SK-N-MC (cell line): ENCODE measurements around the gene PLA2G2D.

ENCODE experiments used
- EZH2 ChIP-seq: fragments of 200-600 bp; sonication (generic); IDR thresholded peaks from one replicate; pipeline ENCODE4 v1.6.1; 2017; ENCODE audit warnings: antibody characterized with exemption
- FOXP2 ChIP-seq: optimal IDR thresholded peaks from 2 replicates; pipeline ENCODE3; 2011; ENCODE audit warnings: mild to moderate bottlenecking, moderate library complexity; ENCODE audit not compliant: insufficient read depth; ENCODE audit errors: extremely low read length, control extremely low read depth
- POLR2AphosphoS5 ChIP-seq: IDR thresholded peaks from 2 replicates; pipeline ENCODE4 v1.6.1; 2012; ENCODE audit warnings: mild to moderate bottlenecking, low read depth, low read length, borderline replicate concordance

DNA sequence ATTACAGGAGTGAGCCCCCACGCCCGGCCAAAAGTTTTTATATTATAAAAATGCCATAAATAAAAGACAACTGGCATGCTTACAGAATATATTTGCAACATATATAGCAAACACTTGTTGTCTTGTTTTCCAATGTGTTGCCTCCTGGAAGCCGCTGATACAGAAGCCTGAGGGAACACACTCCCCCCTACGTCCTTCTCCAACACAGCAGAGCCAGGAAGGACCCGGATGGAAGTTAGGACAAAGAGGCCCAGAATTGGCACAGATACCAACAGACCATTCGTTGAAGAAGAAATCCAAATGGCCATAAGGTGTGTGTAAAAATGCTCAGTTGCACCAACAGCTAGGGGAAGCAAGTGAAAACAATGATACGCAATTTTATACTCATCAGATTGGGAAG lies 50.6 kb downstream of the PLA2G2D start:
- TF ChIP-seq POLR2AphosphoS5 (no peak), EZH2 (no peak), FOXP2 (no peak)
